ENCODE data around the gene ACRBP.

Gene ACRBP

DNA sequence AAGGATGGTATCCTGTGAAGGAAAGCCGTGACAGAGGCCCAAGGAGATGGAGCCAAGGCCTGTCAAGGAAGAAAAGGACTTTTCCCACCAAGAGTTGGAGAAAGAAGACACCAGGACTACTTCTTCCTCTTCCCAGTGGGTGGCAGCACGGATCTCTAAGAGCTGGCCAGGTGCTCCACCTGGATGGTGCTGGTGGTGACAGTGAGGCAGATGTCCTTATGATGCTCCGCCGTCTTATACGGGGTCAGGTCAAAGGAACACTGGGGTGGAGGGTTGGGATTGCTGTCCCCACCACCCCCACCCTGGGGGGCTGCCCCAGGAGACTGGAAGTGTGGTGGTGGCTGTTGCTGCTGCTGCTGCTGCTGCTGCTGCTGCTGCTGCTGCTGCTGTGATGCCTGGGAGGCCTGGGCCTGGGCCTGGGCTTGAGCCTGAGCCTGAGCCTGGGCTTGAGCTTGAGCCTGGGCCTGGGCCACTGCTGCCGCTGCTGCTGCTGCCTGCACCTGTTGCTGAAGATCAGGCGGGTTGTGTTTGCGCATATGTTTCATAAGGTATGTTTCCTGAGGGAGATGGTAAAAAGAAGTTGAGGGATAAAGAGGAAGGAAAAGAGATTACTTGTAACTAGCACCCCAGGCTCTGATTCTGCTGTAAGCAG lies 20.5 kb upstream of the ACRBP start:
- TF ChIP-seq, protein P1, sequence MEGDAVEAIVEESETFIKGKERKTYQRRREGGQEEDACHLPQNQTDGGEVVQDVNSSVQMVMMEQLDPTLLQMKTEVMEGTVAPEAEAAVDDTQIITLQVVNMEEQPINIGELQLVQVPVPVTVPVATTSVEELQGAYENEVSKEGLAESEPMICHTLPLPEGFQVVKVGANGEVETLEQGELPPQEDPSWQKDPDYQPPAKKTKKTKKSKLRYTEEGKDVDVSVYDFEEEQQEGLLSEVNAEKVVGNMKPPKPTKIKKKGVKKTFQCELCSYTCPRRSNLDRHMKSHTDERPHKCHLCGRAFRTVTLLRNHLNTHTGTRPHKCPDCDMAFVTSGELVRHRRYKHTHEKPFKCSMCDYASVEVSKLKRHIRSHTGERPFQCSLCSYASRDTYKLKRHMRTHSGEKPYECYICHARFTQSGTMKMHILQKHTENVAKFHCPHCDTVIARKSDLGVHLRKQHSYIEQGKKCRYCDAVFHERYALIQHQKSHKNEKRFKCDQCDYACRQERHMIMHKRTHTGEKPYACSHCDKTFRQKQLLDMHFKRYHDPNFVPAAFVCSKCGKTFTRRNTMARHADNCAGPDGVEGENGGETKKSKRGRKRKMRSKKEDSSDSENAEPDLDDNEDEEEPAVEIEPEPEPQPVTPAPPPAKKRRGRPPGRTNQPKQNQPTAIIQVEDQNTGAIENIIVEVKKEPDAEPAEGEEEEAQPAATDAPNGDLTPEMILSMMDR (IDR thresholded peaks at IDR 0.05; ENCODE audit: insufficient read depth, low read depth, low read length, missing control alignments) = no peak
- H3K4me3 ChIP-seq (ENCODE audit: low read depth, low read length) = no peak overlapping the region
- DNase-seq (ENCODE audit: low read depth) = no peak

DNA sequence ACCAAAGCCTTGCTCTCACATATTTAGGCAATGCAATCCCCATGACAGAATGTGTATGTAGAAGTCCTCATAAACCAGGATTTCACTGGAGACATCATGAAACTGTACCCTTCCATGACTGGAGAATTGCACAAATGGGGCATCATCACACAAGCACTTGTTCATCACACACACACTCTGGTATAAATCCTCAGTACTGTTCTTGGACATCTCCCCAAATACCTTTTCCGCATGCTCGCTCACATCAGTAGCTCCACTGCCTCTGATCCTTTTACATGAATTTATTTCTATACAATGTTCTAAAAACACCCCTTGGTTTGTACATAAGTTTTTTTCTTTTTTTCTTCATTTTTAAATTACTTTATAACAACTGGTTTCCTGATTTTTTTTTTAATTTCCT lies 19.0 kb upstream of the ACRBP start:
- no peak for DNase-seq (ENCODE audit: low read depth)
- TF ChIP-seq, protein P1 (IDR thresholded peaks at IDR 0.05; ENCODE audit: insufficient read depth, low read depth, low read length, missing control alignments) = no peak
- H3K4me3 ChIP-seq (ENCODE audit: low read depth, low read length) = no peak overlapping the region

DNA sequence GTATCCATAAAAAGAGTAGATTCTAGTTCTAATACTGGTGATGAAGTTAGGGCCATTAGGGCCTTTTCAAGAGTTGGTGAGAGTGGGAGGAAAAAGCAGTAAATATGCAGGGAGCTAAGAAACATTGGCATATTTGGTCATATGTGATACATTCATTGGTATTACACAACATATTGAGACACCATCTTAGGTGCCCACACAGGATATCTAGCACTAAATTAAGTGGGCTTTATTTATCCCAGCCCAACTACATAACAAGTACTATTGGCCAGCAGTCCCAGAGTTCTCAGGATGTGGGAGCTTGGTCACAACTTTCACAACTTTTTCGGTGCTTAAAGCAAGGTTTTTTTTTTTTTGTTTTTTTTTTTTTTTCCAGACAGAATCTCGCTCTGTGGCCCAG lies 17.7 kb upstream of the ACRBP start:
- TF ChIP-seq, protein P1 (IDR thresholded peaks at IDR 0.05; ENCODE audit: insufficient read depth, low read depth, low read length, missing control alignments) = no peak
- no peak overlapping the region for H3K4me3 ChIP-seq (ENCODE audit: low read depth, low read length)
- no peak for DNase-seq (ENCODE audit: low read depth)

DNA sequence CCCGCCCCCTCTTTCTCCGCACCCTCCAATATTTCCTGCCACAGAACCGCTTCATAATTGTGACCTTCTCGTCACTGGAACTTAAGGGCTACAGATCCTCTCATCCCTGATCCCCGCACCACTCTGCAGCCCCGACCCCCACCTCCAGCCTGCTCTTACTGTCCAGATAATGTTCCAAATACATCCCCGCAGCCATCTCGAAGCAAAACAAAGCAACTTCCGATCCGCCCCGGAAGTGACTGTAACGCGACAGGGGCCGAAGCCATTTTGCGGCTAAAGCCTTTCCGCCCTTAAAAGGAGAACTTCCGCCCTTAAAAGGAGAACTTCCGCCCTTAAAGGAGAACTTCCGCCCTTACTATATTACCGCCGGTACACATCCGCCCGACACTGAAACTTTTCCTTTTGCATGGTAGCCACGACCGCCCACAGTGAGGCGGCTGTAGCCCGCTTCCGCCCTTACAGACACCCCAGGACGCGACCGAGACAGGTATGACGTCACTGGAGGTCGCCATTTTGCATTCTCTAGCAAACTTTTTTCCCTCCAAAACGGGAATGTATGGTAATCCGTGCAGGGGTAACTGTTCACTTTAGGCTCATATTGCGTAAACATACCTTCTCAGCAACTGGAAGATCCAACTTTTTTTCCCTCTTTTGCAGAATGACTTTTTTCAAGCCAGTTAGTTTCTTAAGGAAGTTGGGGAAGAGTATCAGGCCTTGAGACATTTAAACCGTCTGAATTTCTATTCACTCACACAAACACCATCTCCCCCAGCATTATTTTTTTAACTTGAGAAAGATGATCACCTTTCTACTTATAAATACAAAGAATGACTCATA lies 15.9 kb upstream of the ACRBP start, which contains the start of gene ING4:
Gene ING4 (minus strand): TSS at position 214 of the 837 bp plus-strand sequence. CDS start 18 bp downstream, at position 196.
- peak within 1 kb of the TSS; percentile 100 for H3K4me3 ChIP-seq (ENCODE audit: low read depth, low read length)
- TF ChIP-seq, protein P1 (IDR thresholded peaks at IDR 0.05; ENCODE audit: insufficient read depth, low read depth, low read length, missing control alignments) = no peak
- peak; percentile 100 for DNase-seq (ENCODE audit: low read depth)

DNA sequence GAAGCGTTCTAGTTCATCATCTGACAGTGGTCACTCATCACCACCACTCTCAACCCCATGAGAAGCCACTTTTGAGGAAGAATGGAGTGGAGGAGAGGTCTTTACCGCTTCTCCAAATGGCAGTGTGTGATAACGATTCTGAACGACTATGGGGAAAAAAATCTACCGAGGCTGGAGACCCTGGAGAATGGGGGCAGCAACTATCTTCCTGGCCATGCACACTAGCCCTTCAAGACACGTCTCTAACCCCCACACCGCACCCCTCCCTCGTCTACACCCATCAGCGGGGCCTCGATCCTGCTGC lies 15.3 kb upstream of the ACRBP start:
- peak overlapping the region; percentile 100 for H3K4me3 ChIP-seq (ENCODE audit: low read depth, low read length)
- DNase-seq (ENCODE audit: low read depth) = no peak
- TF ChIP-seq, protein P1 (IDR thresholded peaks at IDR 0.05; ENCODE audit: insufficient read depth, low read depth, low read length, missing control alignments) = no peak

DNA sequence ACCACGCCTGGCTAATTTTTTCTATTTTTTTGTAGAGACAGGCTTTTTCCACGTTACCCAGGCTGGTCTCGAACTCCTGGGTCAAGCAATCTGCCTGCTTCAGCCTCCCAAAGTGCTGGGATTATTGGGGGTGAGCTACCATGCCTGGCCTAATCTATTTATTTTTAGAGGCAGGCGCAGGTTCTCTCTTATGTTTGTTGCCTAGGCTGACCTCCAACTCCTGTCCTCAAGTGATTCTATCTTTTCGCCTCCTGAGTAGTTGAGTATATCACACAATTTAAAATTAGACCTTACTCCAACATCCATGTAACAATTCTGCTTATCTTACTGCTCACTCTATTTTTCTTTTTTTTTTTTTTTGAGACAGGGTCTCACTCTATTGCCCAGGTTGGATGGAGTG lies 6.8 kb upstream of the ACRBP start:
- no peak overlapping the region for H3K4me3 ChIP-seq (ENCODE audit: low read depth, low read length)
- DNase-seq (ENCODE audit: low read depth) = no peak
- TF ChIP-seq, protein P1 (IDR thresholded peaks at IDR 0.05; ENCODE audit: insufficient read depth, low read depth, low read length, missing control alignments) = no peak

Data from GM12865 (cell line).